Stimulated activated naive B cell treated with anti-CD40 and anti-IgM and Interleukin-4, amounts not matched to agents 10 μg/mL and 1 μg/mL and 100 μg/mL, for 72 hours (primary cell): Measurements from ENCODE around the gene SRSF11.
"Not testable (repeated sequence)": the region's sequence is repeated elsewhere in the genome, so short reads cannot be mapped to it uniquely, and the experiment has no call there.

Experiments
- ATAC-seq, 2 donors: fragments of 150-1000 bp; cut with Tn5 transposase; replicated peaks; 2 replicates each; pipeline ENCODE4 v1.10.0; 2021; ENCODE audit warnings: moderate library complexity in 1 of 2
- DNase-seq: peaks from one replicate; pipeline ENCODE4 v3.0.0; 2021
- H3K27ac Mint-ChIP-seq: one replicate; pipeline ENCODE4 v1.8.0; 2022; ENCODE audit warnings: mild to moderate bottlenecking, mixed read lengths
- H3K27me3 Mint-ChIP-seq, 2 donors: one replicate each; pipeline ENCODE4 v1.8.0; 2022; ENCODE audit warnings: mixed read lengths in 2 of 2
- H3K36me3 Mint-ChIP-seq, 2 donors: one replicate each; pipeline ENCODE4 v1.8.0; 2022; ENCODE audit warnings: mixed read lengths in 2 of 2, mild to moderate bottlenecking in 1 of 2
- H3K4me1 Mint-ChIP-seq, 2 donors: one replicate each; pipeline ENCODE4 v1.8.0; 2022; ENCODE audit warnings: mixed read lengths in 2 of 2, mild to moderate bottlenecking in 1 of 2
- H3K4me3 Mint-ChIP-seq, 2 donors: one replicate each; pipeline ENCODE4 v1.8.0; 2022; ENCODE audit warnings: mild to moderate bottlenecking in 2 of 2, mixed read lengths in 2 of 2, moderate library complexity in 1 of 2
- H3K9me3 Mint-ChIP-seq, 2 donors: one replicate each; pipeline ENCODE4 v1.8.0; 2022; ENCODE audit warnings: mixed read lengths in 2 of 2, mild to moderate bottlenecking in 1 of 2

The SRSF11 gene, protein sequence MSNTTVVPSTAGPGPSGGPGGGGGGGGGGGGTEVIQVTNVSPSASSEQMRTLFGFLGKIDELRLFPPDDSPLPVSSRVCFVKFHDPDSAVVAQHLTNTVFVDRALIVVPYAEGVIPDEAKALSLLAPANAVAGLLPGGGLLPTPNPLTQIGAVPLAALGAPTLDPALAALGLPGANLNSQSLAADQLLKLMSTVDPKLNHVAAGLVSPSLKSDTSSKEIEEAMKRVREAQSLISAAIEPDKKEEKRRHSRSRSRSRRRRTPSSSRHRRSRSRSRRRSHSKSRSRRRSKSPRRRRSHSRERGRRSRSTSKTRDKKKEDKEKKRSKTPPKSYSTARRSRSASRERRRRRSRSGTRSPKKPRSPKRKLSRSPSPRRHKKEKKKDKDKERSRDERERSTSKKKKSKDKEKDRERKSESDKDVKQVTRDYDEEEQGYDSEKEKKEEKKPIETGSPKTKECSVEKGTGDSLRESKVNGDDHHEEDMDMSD

GRCh38 chr1:70221238-70222121 lies at the start of gene SRSF11:
TSS of gene SRSF11 (plus strand) at chr1:70221380. CDS start at chr1:70221637, 257 bp downstream.
- Mint-ChIP-seq H3K27me3 (no peaks in the 10 kb centered on the region), H3K36me3 (peaks cover 16 to 27% of the 10 kb centered on the region in 2 donors), H3K27ac (peak within 1 kb of the TSS; percentile 98), H3K4me1 (peaks cover 16 to 35% of the 10 kb centered on the region in 2 donors), H3K9me3 (no peaks in the 10 kb centered on the region), H3K4me3 (peak within 1 kb of the TSS; percentile 91 to 94)
- DNase-seq (peak; percentile 94), ATAC-seq (peak; percentile 95 to 98)

GRCh38 chr1:70171512-70171911 lies 49.7 kb upstream of the SRSF11 start:
- ATAC-seq = no peak
- Mint-ChIP-seq H3K9me3 (no peaks in the 10 kb centered on the region), H3K27ac (no peak overlapping the region), H3K27me3 (no peaks in the 10 kb centered on the region), H3K4me1 (peaks cover 0 to 5% of the 10 kb centered on the region in 2 donors), H3K4me3 (no peak overlapping the region), H3K36me3 (peaks cover 29 to 43% of the 10 kb centered on the region in 2 donors)
- DNase-seq = no peak

GRCh38 chr1:70185181-70185580 lies 36.0 kb upstream of the SRSF11 start:
- H3K36me3 Mint-ChIP-seq = peaks cover 16 to 19% of the 10 kb centered on the region in 2 donors
- not testable (repeated sequence) for H3K27me3 Mint-ChIP-seq, ATAC-seq, DNase-seq, H3K27ac Mint-ChIP-seq, H3K4me3 Mint-ChIP-seq, H3K9me3 Mint-ChIP-seq, H3K4me1 Mint-ChIP-seq

DNA sequence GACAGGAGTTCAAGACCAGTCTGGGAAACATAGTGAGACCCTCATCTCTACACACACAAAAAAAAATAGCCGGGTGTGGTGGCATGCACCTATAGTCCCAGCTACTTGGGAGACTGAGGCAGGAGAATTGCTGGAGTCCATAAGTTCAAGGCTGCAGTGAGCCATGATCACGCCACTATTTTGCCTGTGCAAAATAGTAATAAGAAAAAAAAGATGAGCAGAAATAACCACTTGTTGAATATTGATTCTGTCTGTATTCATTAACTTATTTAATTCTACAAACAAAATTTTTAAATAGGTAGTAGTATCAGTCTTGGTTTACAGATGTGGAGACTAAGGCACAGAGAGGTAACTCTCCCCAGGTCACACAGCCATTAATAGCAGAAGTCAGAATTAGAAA lies 32.7 kb upstream of the SRSF11 start:
- no peak for DNase-seq
- Mint-ChIP-seq H3K27me3 (no peaks in the 10 kb centered on the region), H3K4me1 (peaks cover 4 to 5% of the 10 kb centered on the region in 2 donors), H3K9me3 (no peaks in the 10 kb centered on the region), H3K36me3 (peaks cover 16 to 24% of the 10 kb centered on the region in 2 donors), H3K27ac (no peak overlapping the region), H3K4me3 (no peak overlapping the region)
- ATAC-seq = no peak

DNA sequence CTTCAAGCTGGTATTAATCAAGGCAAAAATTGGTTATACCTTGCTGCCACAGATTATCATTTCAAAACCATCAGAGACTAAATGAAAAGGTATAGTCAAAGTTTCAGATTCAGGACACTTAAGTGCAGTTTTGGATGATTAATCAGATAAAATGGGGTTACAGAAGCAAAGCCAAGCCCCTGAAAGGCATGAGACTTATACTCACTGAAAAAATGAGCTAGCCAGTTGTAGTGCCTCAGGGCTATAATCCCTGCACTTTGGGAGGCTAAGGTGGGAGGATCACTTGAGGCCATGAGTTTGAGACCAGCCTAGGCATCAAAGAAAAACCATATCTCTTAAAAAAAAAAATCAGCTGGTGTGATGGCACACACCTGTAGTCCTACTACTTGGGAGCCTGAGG lies 31.0 kb upstream of the SRSF11 start:
- Mint-ChIP-seq H3K4me3 (no peak overlapping the region), H3K4me1 (peaks cover 4 to 5% of the 10 kb centered on the region in 2 donors), H3K27me3 (no peaks in the 10 kb centered on the region), H3K27ac (no peak overlapping the region), H3K9me3 (no peaks in the 10 kb centered on the region), H3K36me3 (peaks cover 15 to 23% of the 10 kb centered on the region in 2 donors)
- ATAC-seq (no peak), DNase-seq (no peak)

GRCh38 chr1:70192446-70192845 lies 28.7 kb upstream of the SRSF11 start:
- not testable (repeated sequence) for H3K27me3 Mint-ChIP-seq, DNase-seq, H3K27ac Mint-ChIP-seq, ATAC-seq, H3K4me1 Mint-ChIP-seq, H3K4me3 Mint-ChIP-seq, H3K9me3 Mint-ChIP-seq
- H3K36me3 Mint-ChIP-seq = peaks cover 7 to 12% of the 10 kb centered on the region in 2 donors

- Mint-ChIP-seq H3K27ac (no peak overlapping the region), H3K36me3 (peaks cover 2 to 12% of the 10 kb centered on the region in 2 donors), H3K27me3 (no peaks in the 10 kb centered on the region), H3K9me3 (no peaks in the 10 kb centered on the region), H3K4me1 (peaks cover 2 to 5% of the 10 kb centered on the region in 2 donors), H3K4me3 (no peak overlapping the region)
- DNase-seq (no peak), ATAC-seq (no peak)
These were observed 26.6 kb upstream of the SRSF11 start for GRCh38 chr1:70194601-70195000.

- DNase-seq (no peak), ATAC-seq (peak in 1 of 2 donors; percentile 58)
- H3K4me3 Mint-ChIP-seq = no peak overlapping the region
- H3K27ac Mint-ChIP-seq = peak overlapping the region; percentile 25
- no peaks in the 10 kb centered on the region for H3K27me3 Mint-ChIP-seq
- no peaks in the 10 kb centered on the region for H3K9me3 Mint-ChIP-seq
- peaks cover 4 to 12% of the 10 kb centered on the region in 2 donors for H3K36me3 Mint-ChIP-seq
- peaks cover 2 to 7% of the 10 kb centered on the region in 2 donors for H3K4me1 Mint-ChIP-seq
These were observed 25.8 kb upstream of the SRSF11 start for GRCh38 chr1:70195342-70195741.

DNA sequence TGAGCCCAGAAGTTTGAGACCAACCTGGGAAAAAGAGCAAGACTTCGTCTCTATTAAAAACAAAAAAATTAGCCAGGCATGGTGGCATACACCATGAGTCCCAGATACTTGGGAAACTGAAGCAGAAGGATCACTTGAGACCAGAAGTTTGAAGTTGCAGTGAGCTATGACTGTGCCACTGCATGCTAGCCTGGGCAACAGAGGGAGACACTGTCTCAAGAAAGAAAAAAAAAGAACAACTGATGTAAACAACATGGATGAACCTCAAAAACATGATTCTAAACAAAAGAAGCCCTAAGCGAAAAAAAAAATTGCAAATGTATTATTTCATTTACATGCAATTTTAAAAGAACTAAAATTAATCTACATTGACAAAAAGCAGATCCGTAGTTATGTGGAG lies 24.8 kb upstream of the SRSF11 start:
- Mint-ChIP-seq H3K27me3 (no peaks in the 10 kb centered on the region), H3K4me3 (no peak overlapping the region), H3K9me3 (no peaks in the 10 kb centered on the region), H3K27ac (no peak overlapping the region), H3K4me1 (peaks cover 3 to 13% of the 10 kb centered on the region in 2 donors), H3K36me3 (peaks cover 6 to 16% of the 10 kb centered on the region in 2 donors)
- DNase-seq (no peak), ATAC-seq (no peak)

GRCh38 chr1:70200065-70200464 lies 21.1 kb upstream of the SRSF11 start:
- no peak overlapping the region for H3K4me3 Mint-ChIP-seq
- H3K36me3 Mint-ChIP-seq = peaks cover 6 to 8% of the 10 kb centered on the region in 2 donors
- peaks cover 18 to 42% of the 10 kb centered on the region in 2 donors for H3K4me1 Mint-ChIP-seq
- no peaks in the 10 kb centered on the region for H3K27me3 Mint-ChIP-seq
- H3K27ac Mint-ChIP-seq = no peak overlapping the region
- H3K9me3 Mint-ChIP-seq = no peaks in the 10 kb centered on the region
- ATAC-seq (no peak), DNase-seq (no peak)

- ATAC-seq (peak; percentile 22 to 29), DNase-seq (no peak)
- Mint-ChIP-seq H3K36me3 (peaks cover 4 to 8% of the 10 kb centered on the region in 2 donors), H3K4me1 (peaks cover 19 to 44% of the 10 kb centered on the region in 2 donors), H3K4me3 (no peak overlapping the region), H3K9me3 (no peaks in the 10 kb centered on the region), H3K27ac (no peak overlapping the region), H3K27me3 (no peaks in the 10 kb centered on the region)
These were observed 18.9 kb upstream of the SRSF11 start for GRCh38 chr1:70202173-70202758.

DNA sequence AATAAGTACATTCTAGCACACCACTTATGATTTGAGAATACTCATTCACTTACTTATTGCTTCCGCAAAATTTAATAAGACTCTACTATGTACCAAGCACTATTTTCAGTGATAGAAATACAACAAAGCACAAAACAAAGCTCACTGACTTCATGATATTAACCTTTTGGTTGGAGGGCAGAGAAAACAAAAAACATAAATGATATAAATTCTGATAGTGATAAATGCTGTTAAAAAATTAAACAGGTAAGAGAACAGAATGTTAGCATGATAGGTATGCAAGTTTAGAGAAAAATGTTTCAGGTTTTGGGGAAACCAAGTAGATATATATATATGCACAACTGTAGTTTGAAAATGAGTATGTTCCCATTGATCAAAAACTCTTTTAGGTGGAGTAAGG lies 17.0 kb upstream of the SRSF11 start:
- H3K36me3 Mint-ChIP-seq = peaks cover 11 to 12% of the 10 kb centered on the region in 2 donors
- no peaks in the 10 kb centered on the region for H3K27me3 Mint-ChIP-seq
- ATAC-seq = no peak
- no peak for DNase-seq
- H3K27ac Mint-ChIP-seq = no peak overlapping the region
- H3K4me1 Mint-ChIP-seq = peaks cover 23 to 58% of the 10 kb centered on the region in 2 donors
- H3K9me3 Mint-ChIP-seq = no peaks in the 10 kb centered on the region
- H3K4me3 Mint-ChIP-seq = peak overlapping the region; percentile 96

GRCh38 chr1:70204600-70204999 lies 16.6 kb upstream of the SRSF11 start:
- Mint-ChIP-seq H3K36me3 (peaks cover 12 to 13% of the 10 kb centered on the region in 2 donors), H3K4me1 (peaks cover 23 to 61% of the 10 kb centered on the region in 2 donors), H3K4me3 (peak overlapping the region; percentile 96), H3K27me3 (no peaks in the 10 kb centered on the region), H3K9me3 (no peaks in the 10 kb centered on the region), H3K27ac (peak overlapping the region; percentile 100)
- ATAC-seq = no peak
- no peak for DNase-seq

GRCh38 chr1:70205071-70205433 lies 16.1 kb upstream of the SRSF11 start:
- no peaks in the 10 kb centered on the region for H3K27me3 Mint-ChIP-seq
- DNase-seq (no peak), ATAC-seq (peak; percentile 41 to 50)
- peak overlapping the region; percentile 96 for H3K4me3 Mint-ChIP-seq
- H3K36me3 Mint-ChIP-seq = peaks cover 13 to 17% of the 10 kb centered on the region in 2 donors
- peak overlapping the region; percentile 100 for H3K27ac Mint-ChIP-seq
- H3K4me1 Mint-ChIP-seq = peaks cover 24 to 65% of the 10 kb centered on the region in 2 donors
- no peaks in the 10 kb centered on the region for H3K9me3 Mint-ChIP-seq
